Forelimb muscle (tissue), 1 donor: ENCODE measurements around the gene DGCR2. TPM values are rescaled to one million over a fixed set of nuclear protein-coding genes. Genes with fewer than 3 reads are reported as not detected.
"Not testable (repeated sequence)": the region's sequence is repeated elsewhere in the genome, so short reads cannot be mapped to it uniquely, and the experiment has no call there.

Experiments
- DNase-seq: peaks from one replicate; pipeline ENCODE4 v3.0.0-alpha.2; 2013; ENCODE audit warnings: low read depth
- polyA plus RNA-seq: library from polyadenylated mRNA; unstranded; fragments of 120-200 nt; gene quantifications from one replicate; pipeline ENCODE4 v1.2.1, GENCODE V29; 2013; ENCODE audit not compliant: insufficient read length

DGCR2 gene
- polyA plus RNA-seq, 1 donor = 44.3 TPM

DNA sequence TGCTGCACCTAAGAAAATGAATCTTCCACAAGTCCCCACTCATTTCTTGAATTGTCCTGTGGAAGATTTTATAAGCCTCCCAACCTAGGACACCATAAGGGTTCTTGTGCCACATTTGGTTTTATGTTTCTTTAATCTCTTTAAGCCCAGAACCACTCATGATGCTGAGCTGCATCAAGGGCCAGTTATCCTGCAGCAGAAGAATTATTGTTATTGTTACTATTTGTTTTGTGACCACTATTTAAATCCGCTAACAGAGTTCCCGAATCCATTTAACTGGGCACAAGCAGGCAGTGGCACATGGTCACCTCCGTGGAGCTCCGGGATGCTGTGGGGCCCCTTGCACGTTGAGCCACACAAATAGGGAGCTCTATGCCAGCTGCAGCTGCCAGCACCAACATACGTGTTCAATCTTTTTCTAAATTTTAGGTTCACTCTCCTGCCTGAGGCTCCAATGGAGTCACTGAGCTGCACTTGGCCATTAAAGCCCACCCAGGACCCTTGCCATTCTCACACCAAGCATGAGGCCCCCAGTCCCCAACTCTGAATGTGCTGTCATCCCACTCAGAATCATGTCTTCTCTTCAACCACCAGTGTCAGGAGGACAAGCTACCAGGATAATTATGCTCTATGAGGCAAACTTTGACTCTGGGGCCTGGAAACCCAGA lies 60.6 kb downstream of the DGCR2 start:
- no peak for DNase-seq

DNA sequence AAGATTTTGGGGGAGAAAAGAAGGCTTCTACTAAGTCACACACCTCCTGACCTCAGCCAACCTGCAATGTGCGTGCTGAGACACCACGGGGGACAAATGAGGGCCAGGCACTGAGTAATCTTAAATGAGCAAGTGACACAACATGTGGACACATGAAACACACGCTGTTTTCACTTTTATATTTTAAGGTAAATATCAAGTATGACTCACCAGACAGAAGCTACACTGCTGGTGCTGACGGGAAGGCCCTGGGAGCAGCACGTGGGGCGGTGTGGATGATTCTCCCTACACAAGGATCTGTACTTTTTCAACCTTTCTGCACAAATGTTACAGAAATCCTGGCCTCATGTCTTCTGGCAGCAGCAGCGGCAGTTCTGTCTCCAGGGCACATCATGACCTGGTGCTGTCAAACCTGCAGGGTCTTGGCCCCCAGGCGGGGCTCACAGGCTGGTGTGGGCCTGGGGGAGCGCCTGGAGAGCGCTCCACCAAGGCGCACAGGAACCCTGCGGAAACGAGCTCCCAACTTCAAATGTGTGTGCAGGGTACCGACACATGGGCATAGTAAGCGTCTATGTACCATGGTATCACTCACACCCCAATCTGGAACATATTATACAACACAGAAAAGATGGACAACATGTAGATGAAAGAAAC lies 61.7 kb downstream of the DGCR2 start:
- no peak for DNase-seq

DNA sequence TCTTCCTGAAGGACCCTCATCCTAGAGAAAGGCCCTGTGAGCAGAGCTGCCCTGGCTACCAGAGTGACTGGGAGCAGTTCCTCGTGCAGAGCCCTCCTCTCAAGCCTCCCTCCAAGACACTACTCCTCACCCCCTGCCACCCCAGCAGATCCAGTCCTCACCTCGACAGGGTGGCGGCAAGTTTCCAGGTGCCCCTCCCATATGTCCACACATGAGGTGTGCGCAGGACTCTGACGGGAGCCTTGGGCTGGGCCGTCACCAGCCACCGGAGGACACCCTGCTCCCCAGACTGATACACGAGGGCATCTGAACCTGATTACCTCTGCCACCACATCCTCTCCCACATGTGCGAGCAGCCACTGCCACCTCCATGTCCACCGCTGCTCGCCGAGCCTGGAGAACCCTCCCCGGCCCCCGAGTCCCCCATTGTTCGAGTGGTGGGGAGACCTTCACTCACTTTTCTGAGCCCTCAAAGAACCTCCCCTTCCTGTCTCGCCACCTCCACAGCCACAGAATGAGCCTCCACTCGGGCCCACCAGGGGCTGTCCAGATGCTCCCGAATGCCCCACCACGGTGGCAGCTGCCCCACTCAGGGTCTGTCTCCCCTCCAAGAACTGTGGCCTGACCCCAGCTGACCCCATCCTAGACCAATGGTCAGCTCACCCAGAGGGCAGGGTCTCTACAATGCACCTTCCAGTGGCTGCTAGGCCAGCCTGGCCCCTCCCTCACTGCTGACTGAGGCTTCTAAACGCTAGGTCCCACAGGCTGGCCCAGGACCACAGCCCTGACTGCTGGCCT lies 62.5 kb downstream of the DGCR2 start:
- no peak for DNase-seq

DNA sequence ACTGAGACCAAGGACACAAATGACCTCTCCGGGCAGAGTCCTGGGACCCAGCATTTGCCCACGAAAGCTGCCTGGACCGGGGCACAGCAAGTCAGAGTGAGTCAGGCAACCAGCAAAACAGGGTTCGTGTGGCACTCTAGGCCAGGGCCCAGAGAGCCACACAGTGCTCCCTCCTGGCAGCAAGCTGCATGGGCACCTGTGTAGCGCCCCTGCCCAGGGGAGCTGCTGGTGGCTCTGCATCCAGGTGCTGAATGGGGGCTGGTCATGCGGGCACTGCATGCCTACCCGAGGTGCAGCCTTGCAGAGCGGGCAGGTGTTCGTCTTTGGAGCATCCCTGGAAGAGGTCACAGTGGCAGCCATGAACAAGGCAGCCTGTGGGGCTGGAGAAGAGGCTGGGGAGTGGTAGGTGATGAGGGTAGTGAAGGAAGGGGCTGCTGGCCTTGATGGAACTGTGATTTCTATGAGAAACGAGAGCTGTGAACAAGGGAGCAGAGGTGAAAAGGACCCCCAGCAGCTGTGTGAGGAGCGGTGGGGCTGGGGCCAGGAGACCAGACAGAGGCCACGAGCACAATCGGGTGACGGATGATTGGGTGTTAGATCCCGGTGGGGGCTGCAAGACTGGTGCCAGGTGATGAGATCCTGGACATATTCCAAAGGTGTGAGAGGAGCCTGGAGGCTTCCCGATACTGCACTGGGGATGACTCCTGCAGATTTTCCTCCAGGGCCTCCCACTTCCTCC lies 63.3 kb downstream of the DGCR2 start:
- no peak for DNase-seq

DNA sequence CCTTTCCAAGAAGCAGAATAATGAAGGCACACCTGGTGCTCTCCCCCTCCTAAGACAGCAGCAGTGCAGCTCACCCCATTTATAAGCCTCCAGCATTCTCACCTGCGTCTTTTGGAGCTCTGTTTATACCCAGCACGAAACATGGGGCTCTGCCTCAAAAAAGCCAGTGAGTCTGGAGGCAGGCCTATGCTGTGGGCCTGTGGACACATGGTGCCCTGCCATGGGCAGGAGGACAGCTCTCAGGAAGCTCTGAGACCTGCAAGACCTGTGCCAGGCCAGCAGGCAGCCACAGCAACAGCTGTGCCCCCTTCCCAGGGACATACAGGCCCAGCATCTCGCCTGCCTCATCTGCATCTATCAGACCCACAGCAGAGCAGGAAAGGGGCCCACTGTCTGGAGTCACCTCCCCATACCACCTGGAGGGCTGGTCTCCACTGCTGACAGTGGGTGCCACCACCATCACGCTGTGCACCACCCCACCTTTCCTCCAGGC lies 64.2 kb downstream of the DGCR2 start:
- no peak for DNase-seq

DNA sequence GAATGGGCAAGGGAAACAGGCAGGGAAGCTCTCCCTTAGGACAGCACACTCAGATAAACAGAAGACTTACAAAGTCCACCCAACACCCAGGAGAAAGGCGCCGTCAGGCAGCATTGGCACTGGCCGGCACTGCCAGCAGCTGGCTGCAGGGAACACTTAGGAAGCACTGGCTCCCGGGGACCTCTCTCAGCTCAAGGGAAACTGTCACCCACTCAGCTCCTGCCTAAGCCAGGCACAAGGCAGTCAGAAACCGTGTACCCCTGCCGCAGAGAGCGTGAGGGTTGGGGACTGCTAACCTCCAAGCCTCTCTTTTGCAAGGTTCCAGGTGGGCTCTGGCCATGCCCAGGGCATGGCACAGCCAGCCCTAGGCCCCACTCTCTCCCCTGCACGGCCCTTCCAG lies 64.7 kb downstream of the DGCR2 start:
- DNase-seq = no peak

DNA sequence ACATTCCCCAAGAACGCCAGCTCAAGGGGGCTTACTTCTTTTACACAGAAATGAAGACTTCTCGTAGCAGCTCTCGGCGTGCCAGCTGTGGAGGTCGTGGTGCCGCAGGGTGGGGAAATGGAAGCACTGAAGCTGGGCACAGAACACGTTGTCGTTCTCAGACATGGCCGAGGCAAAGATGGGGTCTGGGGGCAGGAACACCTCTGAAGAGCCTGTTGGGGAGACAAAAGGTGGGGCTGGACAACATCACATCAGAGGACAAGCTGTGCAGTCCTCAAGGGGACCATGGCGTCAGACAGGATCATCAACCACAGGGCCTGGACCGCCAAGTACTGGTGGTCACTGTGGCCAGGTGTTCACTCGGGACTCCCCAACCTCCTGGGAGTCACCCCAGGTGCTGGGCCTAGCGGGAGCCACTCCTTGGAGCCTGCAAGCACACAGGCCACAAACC lies 65.2 kb downstream of the DGCR2 start:
- DNase-seq = no peak

DNA sequence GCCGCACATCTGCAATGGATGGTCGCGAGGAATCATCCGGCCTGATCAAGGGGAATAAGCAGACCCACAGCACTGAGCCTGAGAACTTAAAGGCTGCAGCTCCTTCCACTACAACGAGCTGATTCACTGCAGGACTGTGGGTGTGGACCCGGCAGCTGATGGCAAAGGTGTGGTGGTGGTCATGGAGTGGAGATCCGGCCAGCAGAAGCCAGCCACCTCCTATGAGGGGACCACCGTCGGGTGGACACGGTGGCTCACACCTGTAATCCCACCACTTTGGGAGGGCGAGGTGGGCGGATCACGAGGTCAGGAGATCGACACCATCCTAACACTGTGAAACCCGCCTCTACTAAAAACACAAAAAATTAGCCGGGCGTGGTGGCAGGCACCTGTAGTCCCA lies 66.4 kb downstream of the DGCR2 start:
- no peak for DNase-seq

DNA sequence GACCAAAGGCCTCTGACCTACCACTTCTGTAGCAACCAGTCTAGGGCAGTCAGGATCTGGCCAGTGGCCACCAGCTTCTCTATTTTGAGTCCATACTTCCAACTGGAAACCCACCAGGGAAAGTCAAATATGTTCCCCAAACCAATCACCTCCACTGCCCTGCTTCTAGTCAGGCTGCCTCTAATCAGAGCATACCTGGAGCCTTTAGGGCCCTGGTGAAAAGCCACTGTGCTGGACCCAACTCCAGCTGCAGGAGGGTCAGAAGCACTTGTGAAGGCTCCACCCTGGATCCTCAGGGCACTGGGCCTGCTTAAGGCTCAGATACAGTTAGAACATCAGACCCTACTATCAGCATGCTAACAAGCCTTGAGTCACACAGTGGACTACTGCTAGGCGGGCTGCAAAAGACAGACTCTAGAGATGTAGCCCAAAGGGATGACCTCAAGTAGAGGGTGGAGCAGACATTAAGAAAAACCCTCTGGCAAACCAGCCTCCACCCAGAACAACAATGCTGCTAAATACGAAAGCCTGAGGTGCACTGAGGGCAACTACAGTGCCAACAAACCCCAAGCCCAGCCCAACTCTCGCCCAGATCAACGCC lies 69.2 kb downstream of the DGCR2 start:
- DNase-seq = no peak

DNA sequence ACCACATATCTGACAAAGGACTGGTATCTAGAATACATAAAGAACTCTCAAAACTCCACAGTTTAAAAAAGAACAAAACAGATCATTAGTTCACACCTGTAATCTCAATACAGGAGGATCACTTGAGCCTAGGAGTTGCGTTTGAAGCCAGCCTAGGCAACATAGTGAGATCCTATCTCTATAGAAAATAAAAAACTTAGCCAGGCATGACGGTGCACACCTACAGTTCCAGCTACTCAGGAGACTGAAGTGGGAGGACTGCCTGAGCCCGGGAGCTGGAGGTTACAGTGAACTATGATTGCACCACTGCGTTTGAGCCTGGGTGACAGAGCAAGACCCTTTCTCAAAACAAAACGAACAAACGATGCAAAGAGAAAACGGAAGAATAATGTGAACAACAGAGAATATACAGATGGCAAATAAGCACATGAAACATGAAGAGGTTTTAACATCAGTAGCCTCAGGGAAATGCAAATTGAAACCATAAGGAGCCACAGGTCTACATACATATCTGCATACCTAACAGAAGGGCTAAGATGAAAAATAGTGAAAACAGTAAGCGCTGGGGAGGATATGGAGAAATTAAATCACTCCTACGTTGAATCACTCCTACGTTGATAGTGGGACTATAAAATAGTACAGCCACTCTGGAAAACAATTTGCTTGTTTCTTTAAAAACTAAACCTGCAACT lies 70.7 kb downstream of the DGCR2 start:
- DNase-seq = no peak

DNA sequence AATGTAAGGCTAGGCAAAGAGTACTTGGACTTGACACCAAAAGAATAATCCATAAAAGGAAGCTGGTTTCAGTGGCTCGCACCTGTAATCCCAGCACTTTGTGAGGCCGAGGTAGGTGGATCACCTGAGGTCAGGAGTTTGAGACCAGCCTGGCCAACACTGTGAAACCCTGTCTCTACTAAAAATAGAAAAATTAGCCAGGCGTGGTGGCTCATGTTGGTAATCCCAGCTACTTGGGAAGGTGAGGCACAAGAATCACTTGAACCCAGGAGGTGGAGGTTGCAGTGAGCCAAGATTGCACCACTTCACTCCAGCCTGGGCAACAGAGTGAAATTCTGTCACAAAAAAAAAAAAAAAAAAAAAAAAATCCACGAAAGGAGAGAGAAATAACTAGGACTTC lies 71.4 kb downstream of the DGCR2 start:
- DNase-seq = not testable (repeated sequence)

DNA sequence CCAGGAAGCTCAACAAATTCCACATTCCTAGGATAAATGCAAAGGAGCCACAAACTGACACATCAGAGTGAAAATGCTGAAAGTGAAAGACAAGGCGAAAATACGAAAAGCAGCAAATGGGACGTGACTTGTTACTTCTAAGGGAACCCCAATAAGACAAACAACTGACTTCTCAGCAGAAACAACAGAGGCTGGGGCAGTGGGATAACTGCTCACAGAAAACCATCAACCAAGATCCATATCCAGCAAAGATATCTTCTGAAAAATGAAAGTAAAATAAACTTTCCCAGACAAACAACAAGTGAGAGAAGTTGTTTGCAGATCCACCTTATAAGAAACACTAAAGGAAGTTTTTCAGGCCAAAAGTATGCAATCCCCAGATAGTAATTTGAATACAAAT lies 72.1 kb downstream of the DGCR2 start:
- DNase-seq = no peak

DNA sequence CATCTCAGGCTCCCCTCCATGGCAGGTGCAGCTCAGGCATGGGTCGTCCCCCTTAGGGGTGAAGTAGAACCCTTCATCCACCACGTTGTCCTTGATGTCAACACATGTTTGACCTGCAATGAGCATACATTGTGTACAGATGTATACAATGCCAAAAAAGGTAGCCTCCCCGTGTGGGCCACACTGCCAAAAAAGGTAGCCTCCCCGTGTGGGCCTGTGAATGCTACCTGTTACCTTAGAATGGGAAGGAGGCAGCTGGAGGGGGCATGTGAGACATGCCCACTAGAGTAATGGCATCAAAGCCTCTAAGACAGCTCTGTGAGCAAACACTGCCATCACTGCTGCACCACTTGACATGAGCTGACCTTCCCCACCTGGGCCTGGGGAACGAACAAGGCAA lies 73.7 kb downstream of the DGCR2 start:
- DNase-seq = no peak

DNA sequence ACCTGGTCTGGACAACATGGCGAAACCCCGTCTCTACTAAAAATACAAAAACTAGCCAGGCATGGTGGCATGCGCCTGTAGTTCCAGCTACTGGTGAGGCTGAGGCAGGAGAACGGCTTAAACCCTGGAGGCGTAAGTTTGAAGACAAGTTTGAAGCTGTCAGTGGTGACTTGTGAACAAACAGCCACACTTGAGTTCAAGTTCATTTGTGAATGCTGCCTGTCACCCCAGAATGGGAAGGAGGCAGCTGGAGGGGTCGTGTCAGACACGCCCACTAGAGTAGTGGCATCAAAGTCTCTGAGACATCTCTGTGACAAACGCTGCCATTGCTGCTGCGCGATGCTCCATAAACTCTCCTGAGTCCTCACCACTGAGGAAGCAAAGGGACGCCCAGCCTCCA lies 74.2 kb downstream of the DGCR2 start:
- no peak for DNase-seq

DNA sequence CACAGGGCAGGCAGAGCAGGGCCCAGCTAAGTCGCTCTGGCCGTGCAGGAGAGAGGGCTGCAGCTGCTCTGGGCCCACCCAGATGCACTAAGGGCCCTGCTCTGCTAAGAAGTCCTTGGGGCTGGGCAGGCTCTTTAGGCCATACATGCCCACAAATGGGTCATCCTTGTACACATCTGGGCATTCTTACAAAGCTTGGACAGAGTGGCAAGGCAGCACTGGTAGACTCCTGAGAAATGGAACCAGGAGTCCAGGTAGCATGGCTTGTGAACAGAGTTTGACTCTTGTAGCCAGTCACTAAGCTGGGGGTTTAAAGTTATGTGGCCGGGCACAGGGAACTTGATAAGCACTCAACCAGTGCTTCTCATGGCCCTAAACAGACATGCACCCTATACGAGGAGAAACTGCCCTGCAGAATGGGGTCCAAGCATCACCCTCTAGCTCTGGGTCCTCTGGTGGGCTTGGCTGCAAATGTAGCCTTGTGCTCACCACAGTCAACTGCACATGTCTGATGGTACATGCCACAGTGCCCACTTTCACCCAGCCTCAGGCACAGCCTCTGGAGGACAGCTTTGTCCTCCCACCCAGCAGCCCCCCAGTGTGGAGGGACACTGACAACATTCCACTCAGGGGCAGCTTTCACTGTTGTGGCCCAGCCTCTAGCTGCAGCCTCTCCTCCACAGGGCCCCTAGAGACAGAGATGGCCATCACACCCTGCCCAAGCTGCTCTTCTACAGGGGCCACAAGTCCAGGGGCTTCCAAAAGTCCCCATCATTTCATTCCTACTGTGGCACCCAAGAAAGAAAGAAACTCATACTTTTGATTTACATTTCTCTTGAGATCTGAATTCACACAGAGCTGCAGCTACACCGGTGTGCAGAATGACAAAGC lies 75.2 kb downstream of the DGCR2 start:
- no peak for DNase-seq

DNA sequence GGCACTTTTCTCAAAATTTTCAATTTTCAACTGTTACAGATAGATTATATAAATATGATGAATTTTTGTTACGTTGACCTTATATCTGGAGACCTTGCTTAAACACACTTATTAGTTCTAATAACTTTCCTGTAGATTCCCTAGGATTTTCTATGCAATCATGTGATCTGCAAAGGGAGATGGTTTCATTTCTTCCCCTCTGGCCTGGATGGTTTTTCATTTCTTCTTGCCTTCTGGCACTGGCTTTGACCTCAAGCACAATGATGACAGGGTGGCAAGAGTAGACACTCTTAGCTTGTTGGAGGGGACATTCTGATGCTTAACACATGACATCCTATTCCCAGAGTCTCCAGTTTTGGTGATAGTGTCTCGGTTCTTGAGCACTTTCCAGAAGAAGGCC lies 75.9 kb downstream of the DGCR2 start:
- DNase-seq = no peak

DNA sequence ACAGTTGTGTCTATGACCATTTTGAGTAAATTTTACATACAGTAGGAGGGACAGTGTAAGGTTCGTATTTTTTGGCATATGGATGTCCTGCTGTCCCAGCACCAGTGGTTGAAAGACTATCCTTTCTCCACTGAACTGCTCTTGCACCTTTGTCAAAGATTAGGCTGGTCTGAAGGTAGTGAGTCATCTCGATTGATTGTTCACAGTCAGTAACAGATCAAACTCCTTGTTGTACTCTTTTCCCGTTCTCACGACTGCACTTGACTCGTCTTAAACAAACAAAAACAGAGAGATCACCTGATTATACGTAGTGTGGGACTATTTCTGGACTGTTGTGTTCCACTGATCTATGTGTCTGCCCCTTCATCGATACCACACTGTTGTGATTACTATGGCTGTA lies 77.1 kb downstream of the DGCR2 start:
- DNase-seq = no peak

DNA sequence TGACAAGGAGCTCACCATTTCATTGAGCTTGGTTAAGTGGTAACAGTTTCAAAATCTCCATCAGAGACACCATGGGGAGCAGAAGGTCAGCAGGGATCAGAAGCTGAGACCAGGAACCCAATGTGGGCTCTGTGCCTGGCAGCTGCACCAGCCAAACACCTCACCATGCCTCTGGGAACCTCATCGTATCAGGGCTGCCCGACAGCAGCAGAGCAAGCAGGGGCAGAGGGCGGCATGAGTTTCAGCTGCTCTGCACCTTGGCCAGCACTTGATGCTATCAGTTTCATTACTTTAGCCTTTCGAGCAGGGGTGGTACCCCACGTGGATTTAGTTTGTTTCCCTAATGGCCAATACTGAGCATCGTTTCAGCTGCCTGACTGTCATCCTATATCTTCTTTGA lies 77.8 kb downstream of the DGCR2 start:
- DNase-seq = no peak

DNA sequence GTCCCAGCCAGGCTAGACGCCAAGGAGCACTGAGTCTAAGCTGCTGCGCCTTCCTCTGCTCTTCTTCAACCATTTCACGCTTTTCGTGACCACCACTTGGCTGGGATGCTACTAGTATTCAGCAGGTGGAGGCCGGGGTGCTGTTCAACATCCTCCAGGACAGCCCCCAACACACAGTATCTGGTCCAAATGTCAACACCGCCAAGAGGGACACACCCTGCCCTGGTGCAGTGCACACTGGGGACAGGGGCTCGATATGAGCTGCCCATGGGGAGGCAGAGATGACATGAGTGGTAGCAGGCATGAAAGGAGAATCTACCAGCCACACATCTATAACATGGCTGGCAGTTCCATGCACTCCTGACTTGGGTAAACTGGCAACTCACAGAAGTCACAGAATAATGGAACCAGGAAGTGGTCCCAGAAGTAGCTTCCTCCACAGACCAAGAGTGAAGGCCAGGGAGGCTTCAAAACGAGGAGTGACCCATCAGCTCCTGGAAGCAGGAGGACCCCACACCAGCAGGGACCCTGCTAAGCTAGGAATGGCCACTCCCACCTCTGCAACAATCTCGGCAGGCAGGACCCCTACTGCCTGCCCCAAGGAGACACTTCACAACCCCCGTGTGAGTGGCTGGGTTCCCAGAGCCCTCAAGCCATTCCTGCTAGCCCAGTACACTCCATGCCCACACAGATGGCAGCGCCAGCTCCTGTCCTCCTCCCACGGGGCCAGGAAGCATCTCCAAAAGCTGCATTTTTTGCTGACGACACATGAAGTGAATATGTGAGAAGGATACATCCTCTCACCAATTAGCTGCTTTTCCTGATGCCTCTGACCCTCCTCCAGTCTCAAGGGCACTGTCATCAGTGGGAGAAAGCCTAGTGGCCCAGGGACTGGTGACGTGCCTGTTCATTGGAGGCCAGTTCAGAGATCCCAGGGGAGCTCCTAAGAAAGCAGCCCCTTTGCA lies 78.8 kb downstream of the DGCR2 start:
- no peak for DNase-seq
